ENCODE results near the gene NUDT4B.
"Not testable (repeated sequence)": the region's sequence is repeated elsewhere in the genome, so short reads cannot be mapped to it uniquely, and the experiment has no call there.

Gene NUDT4B

DNA sequence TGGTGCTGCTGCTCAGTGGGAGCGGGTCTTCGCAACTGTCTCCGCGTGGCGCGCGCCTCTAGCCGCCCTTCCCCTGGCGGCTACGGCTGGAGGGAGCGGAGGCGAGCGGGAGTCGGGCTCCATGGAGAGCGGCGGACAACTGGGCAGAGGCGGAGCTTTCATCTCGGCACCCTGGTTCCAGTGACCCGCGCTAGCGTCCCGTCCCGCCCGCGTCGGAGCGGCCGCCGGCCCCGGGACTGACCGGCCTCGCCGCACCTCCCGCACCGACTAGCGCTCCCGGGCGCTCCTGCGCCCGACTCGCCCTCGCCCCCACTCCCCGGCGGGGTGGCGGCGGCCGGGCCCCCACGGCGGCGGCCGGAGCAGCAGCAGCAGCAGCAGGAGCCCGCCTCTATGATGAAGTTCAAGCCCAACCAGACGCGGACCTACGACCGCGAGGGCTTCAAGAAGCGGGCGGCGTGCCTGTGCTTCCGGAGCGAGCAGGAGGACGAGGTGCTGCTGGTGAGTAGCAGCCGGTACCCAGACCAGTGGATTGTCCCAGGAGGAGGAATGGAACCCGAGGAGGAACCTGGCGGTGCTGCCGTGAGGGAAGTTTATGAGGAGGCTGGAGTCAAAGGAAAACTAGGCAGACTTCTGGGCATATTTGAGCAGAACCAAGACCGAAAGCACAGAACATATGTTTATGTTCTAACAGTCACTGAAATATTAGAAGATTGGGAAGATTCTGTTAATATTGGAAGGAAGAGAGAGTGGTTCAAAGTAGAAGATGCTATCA lies at the start of gene NUDT4B:
NUDT4B (plus strand) TSS at position 212 of the 772 bp plus-strand sequence; CDS start at position 391, 179 bp downstream.
- DNase-seq, result not testable (repeated sequence)

- DNase-seq, result not testable (repeated sequence)
These were observed 49.2 kb upstream of the NUDT4B start for GRCh38 chr1:148699357-148699756.

DNA sequence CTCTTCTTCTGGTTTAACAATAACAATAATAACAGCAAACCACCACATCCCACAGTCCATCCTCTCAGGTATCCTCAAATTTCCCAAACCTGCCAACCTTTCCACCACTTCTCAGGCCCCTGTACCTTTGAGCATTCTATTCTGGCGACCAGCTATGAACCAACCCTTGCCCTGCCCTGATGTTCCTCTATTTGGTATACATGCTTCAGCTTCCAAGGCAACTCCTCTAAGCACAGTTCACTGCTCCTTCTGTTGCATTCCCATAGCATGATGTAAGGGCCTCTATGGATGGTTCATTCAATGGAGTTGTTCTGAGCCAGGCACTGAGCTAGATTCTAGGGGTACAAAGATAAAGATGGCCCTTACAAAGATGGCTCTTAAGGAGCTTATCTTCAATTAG lies 46.3 kb upstream of the NUDT4B start:
- DNase-seq, result not testable (repeated sequence)

- not testable (repeated sequence) for DNase-seq
These were observed 44.5 kb upstream of the NUDT4B start for GRCh38 chr1:148703973-148704591.

DNA sequence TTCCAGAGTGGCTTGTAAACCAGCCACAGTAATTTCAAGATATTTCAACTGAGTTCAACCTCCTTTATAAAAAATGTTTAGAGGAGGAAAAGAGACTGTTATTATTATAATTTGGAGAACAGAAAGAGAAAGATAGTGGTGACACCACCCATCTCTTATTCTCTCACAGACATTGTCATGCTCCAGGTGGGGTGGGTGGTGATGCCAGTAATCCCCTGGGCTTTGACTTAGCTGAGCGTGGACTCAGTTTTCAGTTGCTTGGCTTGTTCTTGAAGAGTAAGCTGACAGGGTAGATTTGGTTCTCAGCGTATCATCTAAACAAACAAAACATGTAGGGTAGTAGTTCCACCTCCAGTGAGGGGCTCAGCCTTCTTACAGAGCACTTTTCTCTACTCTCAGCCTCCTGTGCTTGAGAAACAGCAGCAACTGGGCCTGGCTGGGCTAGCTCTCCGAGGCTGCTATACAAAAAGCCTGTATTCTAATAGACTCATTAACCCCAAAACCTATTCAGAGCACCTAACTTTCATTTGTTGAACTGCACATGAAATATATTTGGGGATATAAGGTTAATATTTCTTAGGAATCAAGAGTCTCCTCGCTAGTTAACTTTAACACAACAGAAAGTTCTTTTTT lies 43.1 kb upstream of the NUDT4B start:
- DNase-seq, result not testable (repeated sequence)

DNA sequence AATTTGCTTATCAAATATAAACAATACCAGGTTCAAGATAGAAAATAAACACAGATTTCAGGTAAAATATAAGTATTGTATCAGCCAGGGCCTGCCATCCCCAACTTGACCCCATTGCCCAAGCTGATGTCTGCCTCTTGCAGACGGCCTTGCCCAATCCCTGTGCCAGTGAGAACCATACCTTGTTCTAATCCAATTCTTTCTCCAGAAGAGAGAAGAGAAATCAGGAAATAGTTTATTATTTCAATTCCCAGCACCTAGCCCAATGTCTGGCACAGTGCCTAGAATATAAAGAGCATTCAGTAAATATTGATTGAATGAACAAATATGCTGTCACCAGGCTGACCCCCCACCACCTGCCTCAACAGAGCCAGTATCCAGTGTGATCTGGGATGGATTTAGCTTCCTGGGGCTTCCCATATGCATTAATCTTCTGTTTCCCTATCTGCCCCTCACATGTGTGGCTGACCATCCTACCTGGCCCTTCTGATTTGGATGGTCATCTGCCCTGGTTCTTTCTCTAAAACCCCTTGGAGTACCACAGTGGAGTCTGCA lies 39.7 kb upstream of the NUDT4B start:
- DNase-seq, result not testable (repeated sequence)

GRCh38 chr1:148710772-148711523 lies 37.6 kb upstream of the NUDT4B start:
- not testable (repeated sequence) for DNase-seq

GRCh38 chr1:148712353-148712752 lies 36.2 kb upstream of the NUDT4B start:
- DNase-seq, result not testable (repeated sequence)

DNA sequence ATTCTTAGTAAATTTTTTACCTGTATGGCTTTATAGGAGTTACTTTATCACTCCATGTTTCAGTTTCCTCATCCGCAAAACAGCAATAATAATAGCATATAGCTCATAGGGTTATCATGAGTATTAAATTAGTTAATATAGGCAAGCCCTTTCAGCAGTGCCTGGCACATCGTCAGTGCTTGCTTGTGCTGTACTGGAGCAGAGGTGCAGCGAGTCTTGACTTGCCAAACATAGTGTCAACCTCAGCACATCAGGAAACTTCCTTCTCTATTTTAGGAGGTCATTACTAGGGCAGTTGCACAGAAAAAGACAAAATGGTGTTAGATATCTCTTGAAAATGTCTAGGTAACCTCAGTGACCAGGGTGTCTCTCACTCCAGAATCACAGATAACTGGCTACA lies 33.1 kb upstream of the NUDT4B start:
- DNase-seq, result not testable (repeated sequence)

DNA sequence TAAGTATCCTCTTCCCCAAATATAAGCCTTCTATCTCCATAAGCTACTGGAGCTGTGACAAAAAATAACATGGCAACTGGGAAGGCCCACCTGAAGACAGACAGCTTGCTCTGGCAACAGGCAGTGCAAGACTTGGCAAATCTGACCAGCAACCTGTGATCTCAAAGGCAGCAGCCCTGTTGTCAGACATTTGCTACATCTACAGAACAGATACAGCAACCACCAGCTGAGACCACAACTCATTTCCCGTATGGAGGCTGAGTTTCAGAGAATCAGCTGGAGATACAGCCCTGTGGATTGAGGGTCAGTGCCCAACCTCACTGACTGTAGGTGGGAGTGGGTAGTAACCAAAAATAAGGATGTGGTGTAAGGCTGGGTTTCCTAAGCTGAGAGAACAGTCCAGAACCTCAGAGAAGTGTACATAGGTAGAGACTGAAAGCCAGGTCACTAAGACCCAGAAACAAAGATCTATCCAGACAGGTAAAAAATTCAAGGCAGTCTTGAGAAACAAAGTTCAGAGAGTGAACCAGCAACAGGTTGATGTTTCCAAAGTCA lies 31.5 kb upstream of the NUDT4B start:
- not testable (repeated sequence) for DNase-seq

DNA sequence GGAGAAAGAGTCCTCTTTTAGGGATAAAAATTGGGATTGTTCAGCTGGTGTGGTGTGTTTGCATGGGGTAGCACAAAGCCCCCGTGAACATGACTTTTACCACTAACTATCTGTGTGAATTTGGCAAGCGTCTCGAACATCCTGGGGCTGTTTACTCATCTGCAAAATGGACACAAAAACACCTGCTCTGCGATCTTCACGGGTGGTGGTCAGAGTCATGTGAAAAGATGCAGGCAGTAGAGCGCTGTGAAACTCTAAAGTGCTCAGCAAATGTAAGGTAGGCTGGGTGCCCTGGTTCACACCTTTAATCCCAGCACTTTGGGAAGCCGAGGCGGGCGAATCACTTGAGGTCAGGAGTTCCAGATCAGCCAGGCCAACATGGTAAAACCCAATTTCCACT lies 27.7 kb upstream of the NUDT4B start:
- DNase-seq, result not testable (repeated sequence)

GRCh38 chr1:148722758-148723157 lies 25.8 kb upstream of the NUDT4B start:
- DNase-seq, result not testable (repeated sequence)

- not testable (repeated sequence) for DNase-seq
These were observed 25.1 kb upstream of the NUDT4B start for GRCh38 chr1:148723515-148723914.

DNA sequence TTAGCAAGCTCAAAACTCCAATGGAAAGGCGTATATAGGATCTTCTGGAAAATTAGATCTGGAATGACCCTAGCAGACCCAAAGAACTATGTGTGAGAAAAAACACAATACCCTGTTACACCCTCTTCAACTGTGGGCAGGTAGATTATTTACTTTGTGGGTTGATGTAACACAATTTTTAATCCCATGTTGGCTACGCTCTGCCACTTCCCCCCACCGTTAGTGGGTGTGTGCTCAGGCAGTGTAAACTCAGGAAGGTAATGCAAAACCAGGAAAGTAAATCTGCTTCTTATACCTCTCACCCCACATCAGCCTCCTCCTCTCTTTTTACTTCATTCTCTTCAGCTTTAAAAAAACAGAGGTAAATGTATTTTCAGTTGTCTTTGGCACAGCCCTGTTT lies 23.7 kb upstream of the NUDT4B start:
- DNase-seq, result not testable (repeated sequence)

GRCh38 chr1:148727862-148728261 lies 20.7 kb upstream of the NUDT4B start:
- DNase-seq, result not testable (repeated sequence)

- not testable (repeated sequence) for DNase-seq
These were observed 19.4 kb upstream of the NUDT4B start for GRCh38 chr1:148729128-148729527.

GRCh38 chr1:148729541-148729940 lies 19.0 kb upstream of the NUDT4B start:
- not testable (repeated sequence) for DNase-seq

DNA sequence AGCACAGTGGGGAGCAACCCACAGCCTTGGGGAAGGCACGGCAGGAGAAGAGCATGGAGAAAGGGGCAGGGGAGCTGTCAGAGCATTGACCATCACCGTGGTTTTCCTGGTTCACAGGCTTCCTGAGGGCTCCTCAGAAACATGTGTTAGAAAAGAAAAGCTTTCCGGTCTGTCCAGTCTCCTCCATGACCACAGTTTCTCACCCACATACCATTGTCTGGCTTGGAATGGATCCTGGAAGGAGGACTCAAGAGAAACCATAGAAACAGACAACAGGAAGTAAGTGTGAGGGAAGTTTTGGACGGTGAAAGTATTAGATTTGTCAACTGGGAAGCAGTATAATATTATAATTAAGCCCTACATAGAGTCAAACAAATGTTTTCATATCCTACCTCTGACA lies 16.3 kb upstream of the NUDT4B start:
- DNase-seq, result not testable (repeated sequence)

- not testable (repeated sequence) for DNase-seq
These were observed 14.8 kb upstream of the NUDT4B start for GRCh38 chr1:148733585-148734310.

DNA sequence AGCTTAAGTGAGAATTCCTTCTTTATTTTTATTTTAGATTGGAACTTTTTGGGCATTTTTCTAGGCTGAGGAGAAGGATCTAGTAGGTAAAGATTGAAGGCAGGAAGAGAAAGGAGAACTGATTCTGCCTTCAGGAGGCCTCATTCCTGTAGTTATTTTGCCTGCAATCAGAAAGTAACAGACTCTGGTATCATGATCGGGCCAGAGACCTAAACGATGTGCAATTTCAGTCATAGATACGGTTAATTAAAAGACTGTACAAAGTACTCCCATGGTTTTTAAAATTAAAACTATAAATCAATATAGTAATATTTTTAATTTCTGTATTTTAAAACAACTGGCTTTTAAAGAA lies 14.3 kb upstream of the NUDT4B start:
- not testable (repeated sequence) for DNase-seq

DNA sequence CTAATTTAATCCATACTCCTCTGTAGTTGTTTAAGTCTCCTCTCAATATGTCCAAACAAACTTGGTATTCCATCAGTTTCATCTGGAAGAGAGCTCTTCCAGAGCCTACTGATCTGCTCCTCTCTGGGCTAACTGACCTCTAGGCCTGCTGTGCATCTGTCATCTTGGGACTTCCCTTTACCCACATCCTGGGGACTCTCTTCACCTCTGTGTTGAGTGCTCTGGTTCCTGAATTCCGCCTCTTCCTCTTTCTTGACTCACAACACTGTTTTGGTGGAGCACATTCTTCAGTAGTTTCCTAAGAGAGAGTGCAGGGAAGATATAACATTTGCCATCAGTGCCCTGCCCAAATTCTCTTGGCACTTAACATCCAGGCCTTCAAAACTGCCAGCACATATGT lies 13.0 kb upstream of the NUDT4B start:
- not testable (repeated sequence) for DNase-seq

DNA sequence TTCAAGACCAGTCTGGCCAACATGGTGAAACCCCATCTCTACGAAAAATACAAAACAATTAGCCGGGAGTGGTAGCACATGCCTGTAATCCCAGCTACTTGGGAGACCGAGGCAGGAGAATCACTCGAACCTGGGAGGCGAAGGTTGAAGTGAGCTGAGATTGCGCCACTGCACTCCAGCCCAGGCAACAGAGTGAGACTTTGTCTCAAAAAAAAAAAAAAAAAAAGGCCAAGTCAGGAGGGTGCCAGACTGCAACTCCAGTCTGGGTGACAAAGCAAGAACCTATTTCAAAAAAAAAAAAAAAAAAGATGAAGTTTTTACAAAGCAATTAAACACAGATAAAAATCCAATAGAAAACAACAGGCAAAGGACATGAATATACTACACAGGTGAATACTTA lies 9.9 kb upstream of the NUDT4B start:
- DNase-seq, result not testable (repeated sequence)
